Hypothalamus (tissue), 51 donors: ENCODE measurements around the gene ZSWIM4.
"Not testable (repeated sequence)": the region's sequence is repeated elsewhere in the genome, so short reads cannot be mapped to it uniquely, and the experiment has no call there.

Source experiments
- DNase-seq, 51 donors: peaks; one replicate each; lab custom pipeline; 2025; lab: John Stamatoyannopoulos, UW

ZSWIM4 gene

GRCh38 chr19:13844130-13844631, 48.9 kb downstream of the ZSWIM4 start:
- DNase-seq, result no peak

DNA sequence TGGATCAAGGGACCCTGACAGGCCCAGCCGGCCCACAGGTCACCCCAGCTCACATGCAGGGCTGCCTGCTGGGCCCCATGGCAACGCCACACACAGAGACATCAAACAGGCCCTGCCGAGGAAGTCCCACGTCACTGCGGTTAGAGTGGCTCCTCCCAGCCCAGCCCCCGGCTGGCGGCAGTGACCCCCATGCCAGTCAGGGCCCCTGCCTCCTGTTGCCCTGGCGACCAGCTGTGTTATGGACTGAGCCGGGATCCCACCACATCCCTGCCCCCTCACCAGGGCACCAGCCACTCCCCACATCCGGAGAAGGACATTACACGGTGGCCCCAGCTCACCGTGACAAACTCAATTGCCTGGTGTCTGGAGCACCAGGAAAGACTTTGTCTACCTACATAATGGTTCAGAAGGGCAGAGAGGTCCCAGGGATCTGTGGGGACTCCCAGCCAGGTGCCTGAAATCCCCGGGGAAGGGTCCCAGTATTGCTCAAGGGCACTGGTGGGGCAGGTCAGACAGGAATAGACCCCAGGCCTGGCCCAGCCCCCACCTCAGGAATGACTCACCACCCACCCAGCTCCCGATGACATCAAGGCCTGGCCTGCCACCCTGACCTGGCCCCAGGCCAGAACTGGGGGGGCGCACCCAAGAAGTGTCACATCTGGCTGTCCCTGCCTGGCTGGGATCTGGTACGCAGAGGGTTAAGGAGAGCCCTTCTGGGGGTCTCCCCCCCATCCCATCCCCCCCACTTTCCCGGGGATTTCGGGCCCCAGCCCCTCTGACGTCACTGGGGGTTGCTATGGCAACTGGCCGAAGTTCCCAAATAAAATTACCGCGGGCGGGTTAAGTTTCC, 51.5 kb downstream of the ZSWIM4 start:
- peak in 49 of 51 donors; percentile 32 to 96 (median 69) for DNase-seq

- DNase-seq, result peak in 49 of 51 donors; percentile 31 to 89 (median 68)
These were observed 52.4 kb downstream of the ZSWIM4 start for GRCh38 chr19:13847407-13848339.

- DNase-seq, result no peak
These were observed 53.1 kb downstream of the ZSWIM4 start for GRCh38 chr19:13848340-13848677.

DNA sequence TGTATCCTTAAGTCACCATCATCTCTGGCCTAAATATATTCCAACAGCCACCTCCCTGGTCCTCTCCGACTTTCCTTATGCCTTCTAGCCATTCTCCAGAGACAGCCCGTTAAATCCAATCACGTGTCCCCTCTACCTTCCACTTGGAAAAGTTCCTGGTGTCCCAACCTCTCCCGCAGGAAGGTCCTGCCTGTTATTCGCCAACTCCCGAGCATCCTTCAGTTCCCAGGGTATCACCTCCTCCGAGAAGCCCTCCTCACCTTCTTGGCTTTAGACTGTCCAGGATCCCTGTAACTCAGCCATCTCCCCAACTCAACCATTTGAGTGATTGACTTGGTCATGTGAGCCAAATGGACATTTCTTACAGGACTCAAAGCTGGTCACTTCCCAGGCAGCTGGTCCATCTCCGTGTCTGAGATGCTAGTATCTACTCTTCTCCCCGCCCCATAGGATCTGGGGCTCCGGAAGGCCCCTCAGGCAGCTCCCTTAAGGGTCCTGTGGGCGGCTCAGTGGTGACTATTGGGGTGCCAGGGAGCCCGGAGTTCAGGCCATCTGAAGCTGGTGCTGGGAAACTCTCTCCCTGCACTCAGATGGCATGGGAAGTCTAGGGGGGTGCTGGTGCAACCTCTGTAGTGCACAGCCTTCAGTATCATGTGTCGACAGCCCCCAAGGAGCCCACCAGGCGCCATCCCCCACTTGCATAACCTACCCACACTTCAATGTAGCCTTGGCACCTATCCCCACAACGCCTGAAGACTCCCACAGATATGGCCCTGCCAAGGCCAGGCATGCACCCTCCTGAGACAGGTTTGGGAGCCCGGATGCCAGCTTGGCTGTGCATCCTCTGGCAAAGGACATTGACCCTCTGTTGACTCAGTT, 53.8 kb downstream of the ZSWIM4 start:
- DNase-seq, result no peak

DNA sequence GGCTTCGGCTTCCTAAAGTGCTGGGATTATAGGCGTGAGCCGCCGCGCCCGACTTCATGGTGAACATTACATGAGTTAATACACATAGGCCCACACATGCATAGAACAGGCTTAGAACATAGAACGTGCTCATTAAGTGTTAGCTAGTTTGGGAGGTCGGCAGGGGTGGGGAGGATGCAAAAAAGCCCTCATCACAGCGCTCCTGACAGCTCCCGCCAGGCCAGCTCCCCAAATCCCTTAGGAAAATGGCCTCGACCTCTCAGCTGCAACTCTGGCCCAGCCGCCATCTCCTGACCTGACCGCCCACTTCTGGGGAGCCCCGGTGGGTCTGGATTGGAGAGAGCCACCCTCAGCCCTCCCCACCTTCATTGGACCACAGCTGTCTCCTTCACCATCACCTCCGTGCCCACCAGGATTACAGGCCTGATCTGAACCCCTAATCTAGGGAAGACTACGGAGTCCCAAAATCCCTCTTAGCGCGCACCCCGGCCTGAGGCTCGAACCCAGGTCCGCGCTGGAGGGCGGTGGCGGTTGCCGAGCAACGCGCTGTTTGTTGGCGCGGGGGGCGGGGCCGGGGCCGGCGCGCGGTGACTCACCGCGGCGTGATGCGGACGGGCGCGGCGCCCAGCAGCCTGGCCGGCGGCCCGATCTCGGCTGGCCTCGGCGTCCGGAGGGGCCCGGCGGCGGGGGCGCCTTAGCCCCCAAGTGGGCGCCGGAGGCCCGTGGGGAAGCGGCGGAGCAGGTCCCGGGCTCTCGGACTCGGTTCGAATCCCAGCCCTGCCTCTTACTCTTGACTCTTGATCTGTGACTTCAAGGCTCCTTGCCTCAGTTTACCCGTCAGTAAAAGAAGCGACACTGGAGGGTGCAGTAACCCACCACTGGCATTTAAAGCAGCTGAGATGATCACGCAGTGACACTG, 55.0 kb downstream of the ZSWIM4 start:
- DNase-seq, result peak in 47 of 51 donors; percentile 24 to 89 (median 61)

DNA sequence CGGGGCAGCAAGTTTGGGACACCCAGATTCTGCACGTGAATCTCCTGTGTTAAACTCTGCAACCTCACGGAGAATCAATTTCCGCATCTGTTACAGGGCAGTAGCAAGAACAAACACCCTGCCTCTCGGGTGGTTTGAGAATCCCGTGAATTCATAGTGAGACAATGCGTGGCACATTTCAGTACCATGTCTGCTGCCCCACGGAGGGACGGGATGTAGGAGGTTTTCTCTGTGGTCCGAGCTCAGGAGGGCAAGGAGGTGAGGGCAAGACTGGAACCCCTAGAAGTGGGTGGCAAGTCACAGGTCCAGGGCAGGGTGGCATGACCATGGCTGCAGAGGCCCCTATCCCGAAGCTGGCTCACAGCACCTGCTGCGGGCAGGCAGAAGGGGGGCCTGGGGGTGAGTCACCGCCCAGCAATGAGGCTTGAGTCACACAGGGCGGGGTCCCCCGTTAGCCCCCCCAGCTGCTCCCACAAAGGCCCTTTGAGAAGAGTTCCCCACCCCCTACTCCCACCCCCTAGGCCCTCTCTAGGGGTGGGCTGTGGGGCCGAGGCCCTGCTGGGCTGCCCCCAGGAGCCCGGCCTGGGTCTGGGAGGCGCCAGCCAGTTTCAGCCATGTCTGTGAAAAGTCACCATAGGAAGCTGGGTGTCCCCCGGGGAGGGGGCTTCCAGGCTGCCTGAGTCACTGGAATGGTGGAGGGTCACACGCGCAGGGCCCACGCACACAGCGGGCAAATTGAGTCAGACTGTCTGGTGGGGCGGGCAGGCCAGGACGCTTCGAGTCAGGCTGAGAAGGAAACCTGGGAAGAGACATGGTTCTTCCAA, 55.9 kb downstream of the ZSWIM4 start:
- peak in 40 of 51 donors; percentile 14 to 87 (median 60) for DNase-seq

DNA sequence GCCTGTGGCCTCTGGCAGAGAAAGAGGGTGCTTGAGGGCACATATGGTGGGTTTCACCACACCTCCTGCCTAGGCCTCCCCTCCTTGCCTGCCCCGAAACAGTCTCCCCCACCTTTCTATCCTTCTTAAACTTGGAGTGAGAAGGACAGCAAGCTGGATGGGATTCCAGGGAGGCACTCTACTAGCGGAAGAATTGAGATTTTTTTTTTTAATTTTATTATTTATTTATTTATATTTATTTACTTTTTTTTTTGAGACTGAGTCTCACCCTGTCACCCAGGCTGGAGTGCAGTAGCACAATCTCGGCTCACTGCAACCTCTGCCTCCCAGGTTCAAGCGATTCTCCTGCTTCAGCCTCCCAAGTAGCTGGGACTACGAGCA, 56.5 kb downstream of the ZSWIM4 start:
- not testable (repeated sequence) for DNase-seq

- not testable (repeated sequence) for DNase-seq
These were observed 57.0 kb downstream of the ZSWIM4 start for GRCh38 chr19:13852171-13852707.

DNA sequence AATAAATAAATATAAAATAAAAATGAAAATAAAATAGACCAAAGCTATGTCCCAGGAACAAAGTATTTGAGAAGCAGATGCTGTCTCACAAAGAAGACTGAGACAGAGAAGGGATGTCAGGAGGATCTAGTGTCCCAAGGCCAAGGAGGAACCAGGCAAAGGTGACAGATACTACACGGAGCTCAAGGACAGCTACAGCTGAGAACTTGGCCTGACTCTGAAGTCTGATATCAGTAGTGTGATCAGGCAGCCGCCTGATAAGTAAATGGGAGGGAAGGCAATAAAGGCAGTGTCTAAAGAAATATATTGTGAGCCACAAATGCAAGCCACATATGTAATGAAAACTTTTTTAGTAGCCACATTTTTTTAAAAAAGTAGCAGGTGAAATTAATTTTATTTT, 61.3 kb downstream of the ZSWIM4 start:
- DNase-seq, result no peak

- peak in 1 of 51 donors; percentile 5 for DNase-seq
These were observed 64.2 kb downstream of the ZSWIM4 start for GRCh38 chr19:13859361-13859880.

GRCh38 chr19:13860679-13861391, 65.6 kb downstream of the ZSWIM4 start:
- no peak for DNase-seq

DNA sequence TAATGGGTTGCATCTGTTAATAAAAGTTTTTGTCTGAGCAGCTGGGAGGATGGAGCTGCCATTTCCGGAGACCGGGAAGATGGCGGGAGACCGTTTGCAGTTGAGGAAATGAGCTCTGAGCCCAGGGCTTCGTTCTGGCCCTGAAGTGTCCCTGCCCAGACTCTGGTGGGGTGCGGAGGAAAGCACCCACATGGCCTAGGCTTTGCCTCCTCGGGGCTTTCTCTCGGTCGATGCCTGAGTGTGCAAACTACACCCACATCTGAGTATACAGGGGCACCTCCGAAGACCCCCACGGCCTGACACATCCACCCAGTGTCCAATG, 66.1 kb downstream of the ZSWIM4 start:
- no peak for DNase-seq

DNA sequence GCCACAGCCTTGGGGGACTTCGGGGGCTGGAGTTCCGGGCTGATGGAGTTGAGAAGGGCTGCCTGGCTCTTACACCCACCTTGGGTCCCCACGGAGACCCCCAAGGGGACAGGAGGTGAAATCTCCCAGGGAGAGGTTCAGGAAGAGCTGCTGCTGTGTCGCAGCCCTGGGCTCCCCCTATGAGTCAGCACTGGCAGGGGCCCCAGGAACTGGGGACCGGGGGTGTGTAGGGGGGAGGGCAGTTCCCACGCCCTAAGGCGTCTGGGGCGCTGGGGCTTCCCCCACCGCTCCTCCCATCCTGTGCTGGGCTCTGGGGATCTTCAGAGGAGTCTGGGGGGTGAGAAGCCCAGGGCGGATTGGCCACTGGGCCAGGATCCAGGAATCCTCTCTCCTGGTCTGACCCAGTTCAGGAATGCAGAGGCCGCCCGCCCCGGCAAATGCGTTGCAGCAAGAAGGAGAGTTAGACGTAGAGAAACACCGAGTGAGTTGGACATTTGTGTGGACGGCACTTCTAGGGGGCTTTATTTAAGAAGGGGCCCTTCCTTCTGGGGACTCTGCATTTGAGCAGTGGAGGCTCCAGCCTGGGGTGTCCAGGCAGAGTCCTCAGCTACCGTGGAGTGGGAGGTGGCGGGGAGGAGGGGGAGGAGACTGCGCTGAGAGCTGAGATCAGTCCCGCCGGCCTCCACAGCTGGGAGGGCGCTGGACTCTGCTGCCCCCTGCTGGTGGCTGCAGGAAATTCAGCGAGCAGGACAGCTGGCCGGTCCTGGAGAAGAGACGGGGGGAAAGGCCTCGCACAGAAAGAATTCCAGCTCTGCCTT, 66.7 kb downstream of the ZSWIM4 start:
- peak; percentile 32 to 96 (median 87) for DNase-seq

DNA sequence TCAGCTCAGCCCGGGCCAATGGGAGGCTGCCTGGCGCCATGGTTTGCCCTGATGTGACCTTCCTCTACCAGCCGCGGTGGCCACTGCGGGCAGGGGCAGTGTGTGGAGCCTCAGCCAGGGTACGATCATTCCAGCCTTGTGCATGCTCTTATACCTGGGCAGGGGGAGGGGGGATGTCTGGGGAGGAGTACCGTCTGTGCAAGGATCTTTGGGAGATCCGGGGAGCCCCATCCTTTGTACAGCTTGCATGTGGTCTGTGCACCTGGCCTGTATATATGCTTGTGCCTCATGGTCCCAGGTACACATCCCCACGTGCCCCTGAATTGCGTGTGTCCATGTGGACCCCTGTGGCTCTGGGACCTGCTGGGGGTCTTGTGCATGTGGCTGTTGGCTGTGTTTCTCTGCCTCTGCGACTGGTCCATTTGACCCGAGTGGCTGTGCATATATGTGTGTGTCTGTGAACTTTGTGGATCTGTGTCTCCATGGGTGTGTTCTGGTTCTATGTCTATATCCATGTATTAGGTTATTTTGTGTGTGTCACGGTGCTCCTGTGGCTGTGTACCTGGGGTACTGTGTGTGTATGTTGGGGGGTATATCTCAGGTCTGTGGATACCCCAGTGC, 68.9 kb downstream of the ZSWIM4 start:
- peak in 1 of 51 donors; percentile 23 for DNase-seq
